Kidney tubule cell (primary cell): ENCODE measurements around the gene ZNF761.
"Not testable (repeated sequence)": the region's sequence is repeated elsewhere in the genome, so short reads cannot be mapped to it uniquely, and the experiment has no call there.

Experiments
- DNase-seq: peaks from one replicate; pipeline ENCODE4 v3.0.0-alpha.2; 2018; ENCODE audit warnings: low spot score

Gene ZNF761

DNA sequence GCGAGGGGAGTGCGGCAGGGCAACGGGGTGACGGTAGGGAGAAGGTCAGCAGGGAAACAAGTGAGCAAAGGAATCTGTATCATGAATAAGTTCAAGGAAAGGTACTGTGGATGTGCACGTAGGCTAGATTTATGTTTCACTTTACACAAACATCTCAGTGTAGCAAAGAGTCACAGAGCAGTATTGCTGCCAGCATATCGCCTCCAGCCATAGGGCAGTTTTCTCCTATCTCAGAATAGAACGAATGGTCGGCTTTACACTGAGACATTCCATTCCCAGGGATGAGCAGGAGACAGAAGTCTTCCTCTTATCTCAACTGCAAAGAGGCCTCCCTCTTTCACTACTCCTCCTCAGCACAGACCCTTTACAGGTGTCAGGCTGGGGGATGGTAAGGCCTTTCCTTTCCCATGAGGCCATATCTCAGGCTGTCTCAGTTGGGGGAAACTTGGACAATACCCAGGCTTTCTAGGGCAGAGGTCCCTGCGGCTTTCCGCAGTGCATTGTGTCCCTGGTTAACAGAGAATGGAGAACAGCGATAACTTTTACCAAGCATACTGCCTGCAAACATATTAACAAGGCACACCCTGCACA lies 28.4 kb downstream of the ZNF761 start:
- DNase-seq, result not testable (repeated sequence)

GRCh38 chr19:53461866-53462265 lies 30.1 kb downstream of the ZNF761 start:
- DNase-seq, result no peak

- DNase-seq, result no peak
Measured at GRCh38 chr19:53462861-53463260, 31.1 kb downstream of the ZNF761 start.

DNA sequence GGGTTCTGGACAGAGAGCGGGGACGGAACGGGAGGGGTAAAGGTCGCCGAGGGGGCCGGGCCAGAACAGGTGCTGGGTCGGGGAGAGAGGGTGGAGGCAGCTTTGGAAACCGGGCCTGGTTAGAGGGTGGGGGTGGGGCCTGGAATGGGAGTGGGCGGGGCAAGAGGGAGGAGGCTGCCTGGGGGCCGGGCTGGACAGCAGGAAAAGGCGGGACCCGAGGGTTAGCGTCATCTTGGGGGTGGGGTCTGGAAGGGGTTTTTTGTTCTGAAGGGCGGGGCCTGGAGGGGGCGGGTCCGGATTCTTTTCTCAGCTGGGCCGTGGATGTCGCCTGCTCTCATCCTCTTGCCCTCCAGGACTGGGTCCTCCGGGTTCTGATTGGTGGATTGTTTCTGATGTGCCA lies 31.5 kb downstream of the ZNF761 start:
- no peak for DNase-seq

GRCh38 chr19:53466726-53467484 lies 35.1 kb downstream of the ZNF761 start:
- no peak for DNase-seq

- DNase-seq, result peak; percentile 80
Measured at GRCh38 chr19:53467485-53468262, 35.9 kb downstream of the ZNF761 start, which contains the start of gene ZNF813. Gene ZNF813 (plus strand): TSS chr19:53467733. CDS start chr19:53483823, 16,090 bp downstream.

DNA sequence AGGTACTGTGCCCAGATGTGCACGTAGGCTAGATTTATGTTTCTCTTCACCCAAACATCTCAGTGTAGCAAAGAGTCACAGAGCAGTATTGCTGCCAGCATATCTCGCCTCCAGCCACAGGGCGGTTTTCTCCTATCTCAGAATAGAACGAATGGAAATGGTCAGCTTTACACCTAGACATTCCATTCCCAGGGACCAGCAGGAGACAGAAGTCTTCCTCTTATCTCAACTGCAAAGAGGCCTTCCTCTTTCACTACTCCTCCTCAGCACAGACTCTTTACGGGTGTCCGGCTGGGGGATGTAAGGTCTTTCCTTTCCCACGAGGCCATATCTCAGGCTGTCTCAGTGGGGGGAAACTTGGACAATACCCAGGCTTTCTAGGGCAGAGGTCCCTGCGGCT lies 36.8 kb downstream of the ZNF761 start:
- DNase-seq, result not testable (repeated sequence)

- DNase-seq, result no peak
Measured at GRCh38 chr19:53471916-53472315, 40.1 kb downstream of the ZNF761 start.

- not testable (repeated sequence) for DNase-seq
Measured at GRCh38 chr19:53474832-53475231, 43.0 kb downstream of the ZNF761 start.

GRCh38 chr19:53475470-53475869 lies 43.7 kb downstream of the ZNF761 start:
- DNase-seq, result peak; percentile 12

GRCh38 chr19:53483751-53484150 lies 52.0 kb downstream of the ZNF761 start:
- not testable (repeated sequence) for DNase-seq

DNA sequence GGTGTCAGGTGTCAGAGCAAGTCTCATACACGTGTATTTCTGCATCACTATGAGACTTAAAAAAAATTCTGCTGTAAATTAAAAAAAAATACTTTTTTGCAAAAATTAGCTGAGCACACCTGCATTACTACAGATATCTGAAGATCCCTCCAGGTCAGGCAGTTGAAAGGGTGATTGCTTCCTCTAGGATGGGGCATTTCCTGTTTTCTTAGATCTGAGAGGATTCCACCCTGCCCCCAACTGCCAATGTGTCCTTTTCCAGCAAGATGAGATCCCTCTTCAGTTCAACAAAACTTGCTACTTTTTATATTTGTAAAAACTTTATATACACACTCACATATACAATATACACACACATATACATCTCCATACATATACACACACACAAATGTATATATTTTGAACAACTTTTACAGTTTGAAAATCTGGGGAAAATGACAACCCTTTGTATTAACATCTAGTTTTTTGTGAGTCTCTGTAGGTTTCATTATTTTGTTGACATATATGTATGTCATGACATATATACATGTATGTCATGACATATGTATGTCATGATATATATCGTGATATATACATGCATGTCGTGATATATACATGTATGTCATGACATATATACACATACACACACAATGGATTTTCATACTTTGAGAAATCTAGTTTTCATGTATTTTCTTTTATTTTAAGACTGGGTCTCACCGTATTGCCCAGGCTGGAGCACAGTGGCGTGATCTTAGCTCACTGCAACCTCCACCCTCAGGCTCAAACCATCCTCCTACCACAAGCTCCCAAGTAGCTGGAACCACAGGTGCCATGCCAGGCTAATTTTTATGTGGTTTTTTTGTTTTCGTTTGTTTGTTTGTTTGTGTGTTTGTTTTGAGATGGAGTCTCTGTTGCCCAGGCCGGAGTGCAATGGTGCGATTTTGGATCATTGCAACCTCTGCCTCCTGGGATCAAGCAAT lies 53.5 kb downstream of the ZNF761 start:
- no peak for DNase-seq

- DNase-seq, result no peak
Measured at GRCh38 chr19:53492153-53492552, 60.4 kb downstream of the ZNF761 start.

GRCh38 chr19:53497311-53498023 lies 65.7 kb downstream of the ZNF761 start:
- DNase-seq, result peak; percentile 70

DNA sequence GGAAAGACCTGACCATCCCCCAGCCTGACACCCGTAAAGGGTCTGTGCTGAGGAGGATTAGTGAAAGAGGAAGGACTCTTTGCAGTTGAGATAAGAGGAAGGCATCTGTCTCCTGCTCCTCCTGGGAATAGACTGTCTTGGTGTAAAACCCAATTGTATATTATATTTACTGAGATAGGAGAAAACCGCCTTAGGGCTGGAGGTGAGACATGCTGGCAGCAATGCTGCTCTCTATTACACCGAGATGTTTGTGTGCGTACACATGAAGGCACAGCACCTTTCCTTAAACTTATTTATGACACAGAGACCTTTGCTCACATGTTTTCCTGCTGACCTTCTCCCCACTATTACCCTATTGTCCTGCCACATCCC lies 66.2 kb downstream of the ZNF761 start:
- DNase-seq, result not testable (repeated sequence)

DNA sequence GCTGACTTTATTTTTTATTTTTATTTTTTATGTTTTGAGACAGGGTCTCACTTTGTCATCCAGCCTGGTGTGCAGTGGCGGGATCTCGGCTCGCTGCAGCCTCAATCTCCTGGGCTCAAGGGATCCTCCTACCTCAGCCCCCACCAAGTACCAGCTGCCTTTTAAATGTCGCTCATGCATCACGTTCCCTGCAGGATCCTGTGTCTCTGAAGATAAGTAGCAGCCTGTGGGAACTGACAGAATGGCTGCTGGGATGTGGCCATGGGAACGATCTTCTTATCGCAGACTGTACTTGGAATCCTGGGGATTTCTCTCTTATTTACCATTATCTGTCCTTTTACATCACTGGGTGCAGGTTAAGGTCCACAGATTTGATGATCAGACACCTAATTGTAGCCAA lies 71.4 kb downstream of the ZNF761 start:
- not testable (repeated sequence) for DNase-seq

DNA sequence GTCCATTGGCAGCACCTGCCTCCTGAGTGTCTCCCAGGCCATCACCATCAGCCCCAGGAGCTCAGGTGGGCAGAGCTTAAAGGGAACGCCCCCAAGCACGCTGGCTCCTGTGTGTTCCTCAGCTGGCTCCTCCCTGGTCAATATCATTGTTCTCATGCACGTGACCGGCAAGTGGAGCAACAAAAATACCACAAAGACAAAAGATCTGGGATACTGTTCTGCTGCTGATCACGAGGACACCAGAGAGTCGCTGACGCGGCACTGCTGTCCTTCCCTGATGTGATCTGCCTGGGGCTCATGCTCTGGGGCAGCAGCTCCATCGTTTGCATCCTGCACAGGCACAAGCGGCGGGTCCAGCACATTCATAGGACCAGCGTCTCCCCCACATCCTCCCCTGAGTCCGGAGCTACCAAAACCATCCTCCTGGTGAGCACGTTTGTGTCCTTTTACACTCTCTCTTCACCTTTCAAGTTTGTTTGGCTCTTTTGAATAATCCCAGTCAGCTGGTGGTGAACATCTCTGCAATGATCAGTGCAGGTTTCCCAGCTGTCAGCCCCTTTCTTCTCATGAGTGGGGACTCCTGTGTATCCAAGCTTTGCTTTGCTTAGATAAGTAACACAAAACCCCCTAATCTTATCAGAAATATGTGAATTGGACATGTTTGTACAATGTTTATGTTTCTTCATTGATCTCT lies 72.0 kb downstream of the ZNF761 start:
- DNase-seq, result not testable (repeated sequence)

- DNase-seq, result not testable (repeated sequence)
Measured at GRCh38 chr19:53504365-53504703, 72.5 kb downstream of the ZNF761 start.

GRCh38 chr19:53504885-53505284 lies 73.1 kb downstream of the ZNF761 start:
- DNase-seq, result no peak

DNA sequence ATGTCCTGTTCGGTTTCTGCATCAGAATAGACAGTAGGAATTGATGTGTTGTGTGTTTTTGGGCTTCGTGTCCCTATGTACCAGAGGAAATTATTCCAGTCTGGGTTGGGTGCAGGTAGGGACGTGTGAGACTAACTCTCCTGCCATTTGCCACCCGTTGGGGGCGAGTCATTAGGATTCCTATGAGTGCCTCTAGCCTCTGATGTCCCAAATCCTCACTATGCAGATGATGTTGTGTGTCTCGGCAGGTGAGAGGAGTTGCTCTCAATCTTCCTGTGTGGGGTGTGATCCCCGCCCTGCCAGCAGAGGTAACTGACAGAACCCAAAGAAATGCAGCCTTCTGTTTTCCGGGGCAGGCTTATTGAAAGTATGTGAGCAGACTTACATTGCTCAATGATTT lies 74.9 kb downstream of the ZNF761 start:
- DNase-seq, result no peak
